ENCODE measurements around the gene GHRL.

Gene GHRL

DNA sequence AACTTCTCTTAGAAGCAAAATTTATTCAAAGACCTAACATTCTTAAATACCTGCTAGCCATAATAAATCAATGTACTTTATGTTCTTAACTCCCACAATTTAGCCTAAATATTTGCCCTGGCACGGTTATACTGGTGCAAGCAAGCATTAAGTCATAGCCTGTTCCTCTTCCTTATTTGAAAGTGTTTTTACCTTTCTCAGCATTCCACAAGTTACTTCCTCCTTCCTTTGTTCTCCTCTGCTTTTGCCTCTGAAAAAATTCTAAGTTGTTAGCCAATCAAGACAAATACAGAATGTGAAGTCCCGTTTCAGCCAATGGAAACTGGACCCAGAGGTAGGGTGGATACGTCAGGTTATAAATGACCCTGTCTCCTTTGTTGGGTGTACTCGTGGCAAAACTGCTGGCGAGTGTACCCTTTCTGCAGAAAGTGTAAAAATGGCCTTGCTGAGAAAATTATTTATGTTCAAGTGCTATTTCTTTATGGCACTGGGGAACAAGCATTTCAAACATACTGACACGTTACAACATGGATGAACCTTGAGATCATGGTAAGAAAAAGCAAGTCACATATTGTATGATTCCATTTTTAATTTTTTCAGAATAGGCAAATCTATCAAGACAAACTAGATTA lies 47.5 kb downstream of the GHRL start:
- no peak overlapping the region for H3K4me3 ChIP-seq (ENCODE audit: low read depth, low read length)
- TF ChIP-seq, protein P1, sequence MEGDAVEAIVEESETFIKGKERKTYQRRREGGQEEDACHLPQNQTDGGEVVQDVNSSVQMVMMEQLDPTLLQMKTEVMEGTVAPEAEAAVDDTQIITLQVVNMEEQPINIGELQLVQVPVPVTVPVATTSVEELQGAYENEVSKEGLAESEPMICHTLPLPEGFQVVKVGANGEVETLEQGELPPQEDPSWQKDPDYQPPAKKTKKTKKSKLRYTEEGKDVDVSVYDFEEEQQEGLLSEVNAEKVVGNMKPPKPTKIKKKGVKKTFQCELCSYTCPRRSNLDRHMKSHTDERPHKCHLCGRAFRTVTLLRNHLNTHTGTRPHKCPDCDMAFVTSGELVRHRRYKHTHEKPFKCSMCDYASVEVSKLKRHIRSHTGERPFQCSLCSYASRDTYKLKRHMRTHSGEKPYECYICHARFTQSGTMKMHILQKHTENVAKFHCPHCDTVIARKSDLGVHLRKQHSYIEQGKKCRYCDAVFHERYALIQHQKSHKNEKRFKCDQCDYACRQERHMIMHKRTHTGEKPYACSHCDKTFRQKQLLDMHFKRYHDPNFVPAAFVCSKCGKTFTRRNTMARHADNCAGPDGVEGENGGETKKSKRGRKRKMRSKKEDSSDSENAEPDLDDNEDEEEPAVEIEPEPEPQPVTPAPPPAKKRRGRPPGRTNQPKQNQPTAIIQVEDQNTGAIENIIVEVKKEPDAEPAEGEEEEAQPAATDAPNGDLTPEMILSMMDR (IDR thresholded peaks at IDR 0.05; ENCODE audit: low read depth, low read length) = no peak

DNA sequence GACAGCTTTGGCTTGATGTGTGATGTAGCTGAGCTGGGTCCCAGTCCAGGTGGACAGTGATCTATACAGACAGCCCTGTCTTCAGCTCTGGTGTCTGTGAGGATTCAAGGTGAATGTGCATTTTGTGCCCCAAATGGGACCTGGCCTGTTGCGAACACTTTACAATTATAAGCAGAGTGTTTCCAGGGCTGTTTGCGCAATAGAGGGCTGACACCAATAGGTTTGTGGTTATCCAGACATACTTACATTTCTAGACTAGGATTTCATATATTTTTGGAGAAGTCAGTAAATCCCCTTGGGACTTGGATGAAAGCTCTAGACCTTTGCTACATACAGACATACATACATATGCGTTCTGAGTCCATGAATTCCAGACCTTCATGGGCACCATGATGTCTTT lies 48.7 kb downstream of the GHRL start:
- TF ChIP-seq, protein P1 (IDR thresholded peaks at IDR 0.05; ENCODE audit: low read depth, low read length) = no peak
- no peak overlapping the region for H3K4me3 ChIP-seq (ENCODE audit: low read depth, low read length)

DNA sequence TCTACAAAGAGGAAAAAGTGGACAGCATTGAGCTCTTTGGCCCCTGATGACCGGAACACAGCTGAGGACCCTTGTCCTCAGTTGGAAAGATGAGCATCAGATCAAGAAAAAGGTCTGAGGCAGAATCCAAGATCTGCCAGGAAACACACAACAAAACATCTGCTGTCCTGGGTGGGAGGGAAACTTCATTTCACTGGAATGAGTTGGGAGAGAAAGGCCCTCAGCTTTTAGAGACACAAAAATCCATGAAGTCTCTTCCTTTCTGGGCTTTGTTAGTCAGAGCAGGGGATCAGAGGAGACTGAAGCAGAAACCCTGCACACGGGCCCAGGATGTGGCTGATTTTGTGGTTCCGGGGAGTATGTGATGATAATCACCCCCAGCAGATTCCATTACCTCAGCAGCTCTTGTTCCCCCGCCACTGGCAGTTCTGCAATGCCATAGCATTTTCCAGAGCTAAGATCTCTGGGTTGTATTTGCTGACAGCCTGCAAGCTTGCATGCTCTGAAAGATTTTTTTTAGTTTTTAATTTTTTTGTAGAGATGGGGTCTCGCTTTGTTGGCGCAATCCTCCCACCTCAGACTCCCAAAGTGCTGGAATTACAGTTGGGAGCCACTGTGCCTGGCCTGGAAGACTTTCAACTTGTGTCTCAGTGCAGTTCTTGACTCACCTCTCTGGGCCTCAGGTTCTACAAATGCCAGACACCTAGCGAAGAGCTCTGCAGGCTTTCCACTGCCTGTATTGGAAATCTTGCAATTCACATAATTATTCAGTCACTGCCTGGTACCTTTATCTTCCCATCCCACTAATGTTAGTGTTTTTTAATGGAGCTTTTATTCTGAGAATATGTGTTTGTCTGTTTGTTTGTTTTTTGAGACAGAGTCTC lies 50.3 kb downstream of the GHRL start:
- TF ChIP-seq, protein P1 (IDR thresholded peaks at IDR 0.05; ENCODE audit: low read depth, low read length) = no peak
- no peak overlapping the region for H3K4me3 ChIP-seq (ENCODE audit: low read depth, low read length)

DNA sequence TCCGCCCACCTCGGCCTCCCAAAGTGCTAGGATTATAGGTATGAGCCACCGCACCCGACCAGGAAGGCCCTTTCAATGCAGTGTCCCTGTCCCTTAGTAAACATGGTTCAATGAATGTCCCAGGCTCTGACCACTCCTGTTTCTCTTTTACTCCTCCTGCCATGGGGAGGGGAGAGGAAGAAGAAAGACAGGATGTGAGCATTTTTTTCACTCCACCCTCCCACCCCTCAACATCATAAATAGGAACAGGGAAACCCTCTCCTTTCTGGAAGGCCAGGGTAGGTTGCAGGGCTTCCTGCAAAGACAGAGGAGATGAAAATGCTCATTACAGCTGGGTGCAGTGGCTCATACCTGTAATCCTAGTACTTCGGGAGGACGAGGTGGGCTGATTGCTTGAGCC lies 51.9 kb downstream of the GHRL start:
- H3K4me3 ChIP-seq (ENCODE audit: low read depth, low read length) = no peak overlapping the region
- TF ChIP-seq, protein P1 (IDR thresholded peaks at IDR 0.05; ENCODE audit: low read depth, low read length) = no peak

DNA sequence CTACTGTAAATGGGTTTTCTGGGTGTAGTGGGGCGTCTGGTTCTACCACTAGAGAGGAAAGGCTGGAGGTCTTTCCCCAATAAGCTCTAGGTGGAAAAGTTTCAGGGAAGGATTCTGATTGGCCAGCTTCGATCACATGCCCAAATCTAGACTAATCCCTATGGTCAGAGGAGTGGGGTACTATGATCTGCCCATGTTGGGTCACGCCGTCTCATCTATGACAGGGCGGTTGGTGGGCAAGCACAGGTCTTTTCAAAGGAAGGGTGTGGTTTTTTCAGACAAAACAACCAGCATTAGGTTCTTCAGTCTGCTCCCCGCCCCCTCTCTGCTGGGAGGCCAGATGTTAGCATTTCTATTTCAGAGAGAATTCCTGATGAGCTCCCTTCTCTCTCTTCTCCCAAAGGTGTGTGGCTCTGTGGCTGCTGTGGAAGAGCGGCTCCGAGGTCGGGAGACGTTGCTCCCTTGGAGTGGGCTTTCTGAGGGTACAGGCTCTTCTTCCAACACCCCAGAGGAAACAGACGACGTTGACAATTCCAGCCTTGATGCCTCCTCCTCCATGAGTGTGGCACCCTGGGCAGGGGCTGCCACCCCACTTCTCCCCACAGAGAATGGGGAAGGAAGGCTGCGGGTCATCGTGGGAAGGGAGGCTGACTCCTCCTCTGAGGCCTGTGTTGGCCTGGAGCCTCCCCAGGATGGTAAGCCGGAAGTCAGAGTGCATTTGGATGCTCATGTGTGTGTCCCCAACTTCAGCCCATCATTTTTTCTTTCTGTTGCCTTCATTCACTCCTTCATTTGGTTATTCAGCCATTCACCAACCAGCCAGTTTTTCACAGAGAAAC lies 54.2 kb downstream of the GHRL start:
- no peak overlapping the region for H3K4me3 ChIP-seq (ENCODE audit: low read depth, low read length)
- TF ChIP-seq, protein P1 (IDR thresholded peaks at IDR 0.05; ENCODE audit: low read depth, low read length) = no peak

Data from WI38 (cell line).